Esophagus (tissue), 2 donors: ENCODE results near the gene GRK5. TPM values are rescaled to one million over a fixed set of nuclear protein-coding genes. Genes with fewer than 3 reads are reported as not detected.

Experiments
- H3K27ac ChIP-seq, 2 donors: one replicate each; pipeline ENCODE4 v1.5.1; 2013; ENCODE audit warnings: low read depth in 2 of 2, mild to moderate bottlenecking in 2 of 2, inconsistent platforms in 1 of 2, low read length in 1 of 2, moderate library complexity in 1 of 2
- H3K27me3 ChIP-seq, 2 donors: one replicate each; pipeline ENCODE4 v1.6.1; 2013; ENCODE audit warnings: low read length in 2 of 2, control low read depth in 1 of 2, mild to moderate bottlenecking in 1 of 2; ENCODE audit not compliant: insufficient read depth in 2 of 2, control insufficient read depth in 1 of 2
- H3K36me3 ChIP-seq, 2 donors: one replicate each; pipeline ENCODE4 v1.6.1; 2013; ENCODE audit warnings: low read length in 1 of 2; ENCODE audit not compliant: control insufficient read depth in 2 of 2, insufficient read depth in 2 of 2
- H3K4me1 ChIP-seq, 2 donors: one replicate each; pipeline ENCODE4 v1.6.1; 2013; ENCODE audit warnings: low read length in 1 of 2; ENCODE audit not compliant: control insufficient read depth in 2 of 2, insufficient read depth in 2 of 2
- H3K4me3 ChIP-seq, 2 donors: one replicate each; pipeline ENCODE4 v1.5.1; 2013; ENCODE audit warnings: low read length in 2 of 2, mild to moderate bottlenecking in 2 of 2, low read depth in 1 of 2, moderate library complexity in 1 of 2
- H3K9me3 ChIP-seq, 2 donors: one replicate each; pipeline ENCODE4 v1.6.1; 2013; ENCODE audit warnings: mild to moderate bottlenecking in 2 of 2, low read depth in 1 of 2, low read length in 1 of 2, moderate library complexity in 1 of 2; ENCODE audit not compliant: control insufficient read depth in 2 of 2, insufficient read depth in 1 of 2
- WGBS, 2 donors: extraction: QIAGEN DNeasy Blood & Tissue Kit; methylation state at CpG; one replicate each; pipeline ENCODE4 v1.1.7; 2013; 5-methylcytosine and 5-hydroxymethylcytosine counted together
- polyA plus RNA-seq, 2 donors: library from polyadenylated mRNA; stranded (reverse); fragments of 200-250 nt; gene quantifications; one replicate each; pipeline ENCODE4 v1.2.3, GENCODE V29; 2013
- donor health status: healthy with polysubstance abuse.
- donor health status: Bipolar disorder and iron deficiency.

GRK5 gene
- polyA plus RNA-seq, 2 donors, result 3.1 to 5.2 TPM

GRCh38 chr10:119197921-119198320, 9.4 kb upstream of the GRK5 start:
- peak overlapping the region; percentile 5 to 84 for H3K27ac ChIP-seq
- no peaks in the 10 kb centered on the region for H3K9me3 ChIP-seq
- no peaks in the 10 kb centered on the region for H3K36me3 ChIP-seq
- no peaks in the 10 kb centered on the region for H3K4me1 ChIP-seq
- no peaks in the 10 kb centered on the region for H3K27me3 ChIP-seq
- WGBS, 2 donors, result 33 to 38% methylated on average over 4 of the region's 4 CpGs
- no peak overlapping the region for H3K4me3 ChIP-seq

GRCh38 chr10:119198438-119198837, 8.9 kb upstream of the GRK5 start:
- Histone ChIP-seq H3K27ac (peak overlapping the region in 1 of 2 donors; percentile 84), H3K36me3 (no peaks in the 10 kb centered on the region), H3K4me1 (no peaks in the 10 kb centered on the region), H3K4me3 (no peak overlapping the region), H3K9me3 (no peaks in the 10 kb centered on the region), H3K27me3 (no peaks in the 10 kb centered on the region)
- WGBS, 2 donors, result 46 to 62% methylated on average over 7 of the region's 7 CpGs

GRCh38 chr10:119199231-119199992, 8.0 kb upstream of the GRK5 start:
- no peaks in the 10 kb centered on the region for H3K36me3 ChIP-seq
- no peak overlapping the region for H3K4me3 ChIP-seq
- H3K4me1 ChIP-seq, result no peaks in the 10 kb centered on the region
- H3K9me3 ChIP-seq, result no peaks in the 10 kb centered on the region
- no peaks in the 10 kb centered on the region for H3K27me3 ChIP-seq
- 47 to 55% methylated on average over 9 of the region's 9 CpGs for WGBS, 2 donors
- H3K27ac ChIP-seq, result no peak overlapping the region

- Histone ChIP-seq H3K27me3 (no peaks in the 10 kb centered on the region), H3K4me1 (no peaks in the 10 kb centered on the region), H3K4me3 (no peak overlapping the region), H3K9me3 (no peaks in the 10 kb centered on the region), H3K36me3 (no peaks in the 10 kb centered on the region), H3K27ac (no peak overlapping the region)
- WGBS, 2 donors, result 85 to 89% methylated on average over 1 of the region's 1 CpG
Measured at GRCh38 chr10:119201233-119201632, 6.1 kb upstream of the GRK5 start.

- Histone ChIP-seq H3K4me1 (peaks cover 0 to under 1% of the 10 kb centered on the region in 2 donors), H3K4me3 (no peak overlapping the region), H3K27ac (no peak overlapping the region), H3K36me3 (no peaks in the 10 kb centered on the region), H3K9me3 (no peaks in the 10 kb centered on the region), H3K27me3 (no peaks in the 10 kb centered on the region)
- 56 to 60% methylated on average over 4 of the region's 4 CpGs for WGBS, 2 donors
Measured at GRCh38 chr10:119203006-119203405, 4.4 kb upstream of the GRK5 start.

- H3K4me3 ChIP-seq, result peak overlapping the region; percentile 83 to 87
- WGBS, 2 donors, result 31% methylated on average over 17 of the region's 17 CpGs
- H3K4me1 ChIP-seq, result peaks cover 0 to 4% of the 10 kb centered on the region in 2 donors
- no peaks in the 10 kb centered on the region for H3K36me3 ChIP-seq
- no peaks in the 10 kb centered on the region for H3K27me3 ChIP-seq
- no peaks in the 10 kb centered on the region for H3K9me3 ChIP-seq
- peak overlapping the region; percentile 94 to 98 for H3K27ac ChIP-seq
Measured at GRCh38 chr10:119205894-119206602, 1.3 kb upstream of the GRK5 start.

- Histone ChIP-seq H3K9me3 (no peaks in the 10 kb centered on the region), H3K27ac (peak overlapping the region; percentile 94 to 98), H3K4me3 (peak overlapping the region; percentile 83 to 87), H3K36me3 (no peaks in the 10 kb centered on the region), H3K27me3 (no peaks in the 10 kb centered on the region), H3K4me1 (peaks cover 0 to 4% of the 10 kb centered on the region in 2 donors)
- WGBS, 2 donors, result 0% methylated on average over 76 to 97 of the region's 97 CpGs
Measured at GRCh38 chr10:119206603-119207365, 587 bp upstream of the GRK5 start.

- peak overlapping the region; percentile 62 to 98 for H3K27ac ChIP-seq
- peaks cover 0 to 7% of the 10 kb centered on the region in 2 donors for H3K4me1 ChIP-seq
- no peaks in the 10 kb centered on the region for H3K27me3 ChIP-seq
- no peaks in the 10 kb centered on the region for H3K9me3 ChIP-seq
- H3K4me3 ChIP-seq, result peak overlapping the region; percentile 83 to 87
- no peaks in the 10 kb centered on the region for H3K36me3 ChIP-seq
- WGBS, 2 donors, result 0% methylated on average over 40 to 62 of the region's 62 CpGs
Measured at GRCh38 chr10:119207713-119208552, 562 bp downstream of the GRK5 start.

- no peaks in the 10 kb centered on the region for H3K36me3 ChIP-seq
- 9 to 17% methylated on average over 3 of the region's 3 CpGs for WGBS, 2 donors
- H3K4me3 ChIP-seq, result peak overlapping the region; percentile 83 to 87
- H3K27ac ChIP-seq, result peak overlapping the region in 1 of 2 donors; percentile 98
- H3K9me3 ChIP-seq, result no peaks in the 10 kb centered on the region
- no peaks in the 10 kb centered on the region for H3K27me3 ChIP-seq
- H3K4me1 ChIP-seq, result peaks cover 0 to 7% of the 10 kb centered on the region in 2 donors
Measured at GRCh38 chr10:119208553-119208940, 1.2 kb downstream of the GRK5 start.
